Endothelial cell (in vitro differentiated cells): ENCODE data around the gene MPND. TPM values are rescaled to one million over a fixed set of nuclear protein-coding genes. Genes with fewer than 3 reads are reported as not detected.

ENCODE experiments used
- DNase-seq: peaks from one replicate; pipeline ENCODE4 v3.0.0; 2021; ENCODE audit warnings: low spot score
- H3K27ac Mint-ChIP-seq: one replicate; pipeline ENCODE4 v1.8.0; 2021; ENCODE audit warnings: mixed read lengths, inconsistent platforms; ENCODE audit not compliant: unreplicated experiment
- H3K27me3 Mint-ChIP-seq: one replicate; pipeline ENCODE4 v1.8.0; 2021; ENCODE audit warnings: mild to moderate bottlenecking, moderate library complexity, mixed read lengths, inconsistent platforms; ENCODE audit not compliant: unreplicated experiment
- H3K36me3 Mint-ChIP-seq: one replicate; pipeline ENCODE4 v1.8.0; 2021; ENCODE audit warnings: mild to moderate bottlenecking, low read depth, mixed read lengths, inconsistent platforms; ENCODE audit not compliant: unreplicated experiment
- H3K4me1 Mint-ChIP-seq: one replicate; pipeline ENCODE4 v1.8.0; 2021; ENCODE audit warnings: mild to moderate bottlenecking, mixed read lengths, inconsistent platforms; ENCODE audit not compliant: unreplicated experiment
- H3K4me3 Mint-ChIP-seq: one replicate; pipeline ENCODE4 v1.8.0; 2021; ENCODE audit warnings: mild to moderate bottlenecking, mixed read lengths, inconsistent platforms; ENCODE audit not compliant: unreplicated experiment
- H3K9me3 Mint-ChIP-seq: one replicate; pipeline ENCODE4 v1.8.0; 2021; ENCODE audit warnings: mixed read lengths, inconsistent platforms; ENCODE audit not compliant: unreplicated experiment
- total RNA-seq: library from RNA; stranded (reverse); fragmentation: NEBNext Ultra II Directional; extraction: Animal tissue kit (Norgen Biotek cat#: 25700); gene quantifications from one replicate; pipeline ENCODE4 v1.2.1, GENCODE V29; 2021; ENCODE audit not compliant: unreplicated experiment
- TF ChIP-seq, protein P1 (sequence below): fragments of 200-600 bp; sonication (generic); IDR thresholded peaks from one replicate; pipeline ENCODE4 v1.5.0; 2021; ENCODE audit warnings: antibody characterized with exemption; ENCODE audit not compliant: unreplicated experiment

MPND gene
- total RNA-seq, 1 donor from 2014 or later: 18.3 TPM

DNA sequence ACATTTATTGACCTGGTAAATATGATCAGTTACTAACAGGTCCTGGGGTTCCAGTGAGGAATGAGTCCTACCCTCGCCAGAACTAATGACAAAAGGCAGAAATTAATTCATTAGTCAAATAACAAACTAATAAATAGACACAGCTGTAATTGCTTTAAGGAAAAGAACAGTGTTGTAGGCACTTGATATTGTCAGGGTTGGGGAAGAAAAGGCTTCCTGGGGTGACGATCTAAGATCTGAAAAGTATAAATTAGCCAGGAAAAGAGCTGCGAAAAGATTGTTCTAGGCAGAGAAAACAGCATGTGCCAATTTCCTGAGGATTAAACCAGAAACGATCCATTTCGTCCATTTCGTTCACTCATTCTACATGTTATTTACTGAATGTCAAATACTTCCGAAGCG is 58.4 kb downstream of the MPND start:
- DNase-seq: no peak
- no peaks in the 10 kb centered on the region for H3K36me3 Mint-ChIP-seq
- peak overlapping the region; percentile 95 for H3K27ac Mint-ChIP-seq
- H3K4me1 Mint-ChIP-seq: peaks cover 34% of the 10 kb centered on the region
- TF ChIP-seq, protein P1, sequence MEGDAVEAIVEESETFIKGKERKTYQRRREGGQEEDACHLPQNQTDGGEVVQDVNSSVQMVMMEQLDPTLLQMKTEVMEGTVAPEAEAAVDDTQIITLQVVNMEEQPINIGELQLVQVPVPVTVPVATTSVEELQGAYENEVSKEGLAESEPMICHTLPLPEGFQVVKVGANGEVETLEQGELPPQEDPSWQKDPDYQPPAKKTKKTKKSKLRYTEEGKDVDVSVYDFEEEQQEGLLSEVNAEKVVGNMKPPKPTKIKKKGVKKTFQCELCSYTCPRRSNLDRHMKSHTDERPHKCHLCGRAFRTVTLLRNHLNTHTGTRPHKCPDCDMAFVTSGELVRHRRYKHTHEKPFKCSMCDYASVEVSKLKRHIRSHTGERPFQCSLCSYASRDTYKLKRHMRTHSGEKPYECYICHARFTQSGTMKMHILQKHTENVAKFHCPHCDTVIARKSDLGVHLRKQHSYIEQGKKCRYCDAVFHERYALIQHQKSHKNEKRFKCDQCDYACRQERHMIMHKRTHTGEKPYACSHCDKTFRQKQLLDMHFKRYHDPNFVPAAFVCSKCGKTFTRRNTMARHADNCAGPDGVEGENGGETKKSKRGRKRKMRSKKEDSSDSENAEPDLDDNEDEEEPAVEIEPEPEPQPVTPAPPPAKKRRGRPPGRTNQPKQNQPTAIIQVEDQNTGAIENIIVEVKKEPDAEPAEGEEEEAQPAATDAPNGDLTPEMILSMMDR: peak; percentile 19
- peaks cover 10% of the 10 kb centered on the region for H3K27me3 Mint-ChIP-seq
- H3K4me3 Mint-ChIP-seq: peak overlapping the region; percentile 90
- no peaks in the 10 kb centered on the region for H3K9me3 Mint-ChIP-seq

DNA sequence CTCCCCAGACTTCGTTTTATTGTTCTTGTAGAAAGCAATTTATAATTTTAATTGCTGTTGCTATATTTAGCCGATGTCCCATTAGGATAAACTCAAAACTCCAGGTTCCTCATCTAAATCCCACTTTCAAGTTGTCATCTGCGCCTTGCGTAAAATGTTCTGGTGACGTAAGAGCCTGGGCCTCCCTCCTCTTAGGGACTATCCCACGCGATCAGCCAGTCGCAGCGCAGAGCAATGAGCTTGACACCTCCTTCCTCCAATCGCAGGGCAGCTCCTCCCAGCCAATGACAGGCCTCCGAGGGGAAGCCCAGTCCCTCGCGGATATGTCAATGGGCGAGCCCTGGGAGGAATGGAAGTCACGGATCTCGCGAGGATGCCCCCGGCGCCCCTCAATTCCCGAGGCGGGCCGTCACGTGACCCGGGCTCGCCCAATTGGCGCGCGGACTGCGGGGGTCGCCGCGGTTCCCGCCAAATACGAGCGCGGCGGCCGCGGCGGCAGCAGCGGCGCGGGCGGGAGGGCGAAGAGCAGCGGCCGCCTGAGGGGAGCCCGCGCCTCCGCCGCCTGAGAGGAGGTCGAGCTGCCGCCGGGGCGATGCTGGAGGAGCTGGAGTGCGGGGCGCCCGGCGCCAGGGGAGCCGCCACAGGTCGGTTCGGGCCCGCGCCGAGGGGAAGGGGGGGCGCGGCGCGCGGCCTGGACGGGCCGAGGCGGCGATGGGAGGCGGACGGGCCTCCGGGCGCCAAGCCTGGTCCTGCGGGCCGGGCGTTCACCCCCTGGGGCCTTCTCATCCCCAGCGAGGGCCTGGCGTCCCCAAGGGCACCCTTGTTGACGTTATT is 59.0 kb downstream of the MPND start, which contains the start of gene CHAF1A:
TSS of gene CHAF1A (plus strand) at position 470 of the 834 bp plus-strand sequence. CDS start at position 593, 123 bp downstream.
- Mint-ChIP-seq H3K27me3 (peaks cover 10% of the 10 kb centered on the region), H3K4me3 (peak within 1 kb of the TSS; percentile 92), H3K9me3 (no peaks in the 10 kb centered on the region), H3K27ac (peak within 1 kb of the TSS; percentile 95), H3K36me3 (no peaks in the 10 kb centered on the region), H3K4me1 (peaks cover 29% of the 10 kb centered on the region)
- DNase-seq: peak; percentile 99
- TF ChIP-seq, protein P1: no peak

DNA sequence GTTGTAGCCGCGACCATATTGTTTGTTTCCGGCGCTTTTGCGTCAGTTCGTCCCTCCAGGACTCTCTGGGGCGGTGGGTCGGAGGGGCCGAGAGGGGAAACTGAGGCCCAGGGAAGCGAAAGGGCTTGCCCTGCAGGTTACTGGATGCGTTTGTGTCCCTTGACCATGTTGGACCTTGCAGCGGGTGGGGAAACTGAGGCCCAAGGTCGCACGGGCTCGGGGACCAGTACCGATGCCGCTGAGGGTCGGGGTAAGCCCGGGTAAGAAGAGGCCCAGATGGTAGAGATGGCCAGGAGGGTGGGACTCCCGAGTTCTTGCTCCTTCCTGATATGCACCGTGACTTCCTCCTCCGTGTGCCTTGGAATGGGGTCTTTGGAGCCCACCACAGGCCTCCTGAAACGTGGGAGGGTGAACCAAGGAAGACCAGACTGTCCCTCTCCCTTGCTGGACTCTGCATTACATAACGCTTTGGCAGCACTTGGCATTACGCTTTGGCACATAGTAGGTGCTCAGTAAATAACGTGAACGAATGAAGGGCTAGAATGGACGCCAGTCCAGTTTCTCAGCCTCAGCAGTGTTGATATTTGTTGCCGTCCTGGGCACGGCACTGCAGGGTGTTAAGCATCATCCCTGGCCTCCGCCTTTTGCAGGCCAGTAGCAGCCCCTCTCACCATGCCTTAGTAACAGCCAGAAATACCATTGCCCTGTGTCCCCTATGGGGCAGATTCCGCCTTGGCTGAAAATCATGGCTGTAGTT is 59.8 kb downstream of the MPND start:
- H3K27ac Mint-ChIP-seq: peak overlapping the region; percentile 75
- peak overlapping the region; percentile 92 for H3K4me3 Mint-ChIP-seq
- H3K9me3 Mint-ChIP-seq: no peaks in the 10 kb centered on the region
- H3K4me1 Mint-ChIP-seq: peaks cover 27% of the 10 kb centered on the region
- DNase-seq: no peak
- H3K36me3 Mint-ChIP-seq: no peaks in the 10 kb centered on the region
- TF ChIP-seq, protein P1: no peak
- peaks cover 7% of the 10 kb centered on the region for H3K27me3 Mint-ChIP-seq

DNA sequence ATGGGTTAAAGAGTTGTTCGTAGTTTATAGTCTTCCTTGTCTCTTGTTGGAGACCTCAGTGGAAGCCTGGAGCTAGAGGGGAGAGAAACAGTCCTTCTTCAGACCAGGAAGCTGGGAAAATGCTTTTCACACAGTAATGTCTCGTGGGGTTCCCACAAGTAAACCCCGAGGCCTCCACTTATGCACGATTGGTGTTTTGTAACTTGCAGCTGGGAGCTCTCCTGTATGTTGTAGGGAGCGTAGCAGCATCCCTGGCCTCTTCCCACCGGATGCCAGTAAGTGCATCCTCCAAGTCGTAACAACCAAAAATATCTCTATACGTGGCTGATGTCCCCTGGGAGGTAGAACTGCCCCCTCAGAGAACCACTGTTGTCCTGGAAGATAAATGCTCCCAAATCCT is 62.6 kb downstream of the MPND start:
- TF ChIP-seq, protein P1: no peak
- no peak for DNase-seq
- Mint-ChIP-seq H3K4me3 (no peak overlapping the region), H3K27ac (no peak overlapping the region), H3K36me3 (no peaks in the 10 kb centered on the region), H3K9me3 (no peaks in the 10 kb centered on the region), H3K27me3 (peaks cover 9% of the 10 kb centered on the region), H3K4me1 (peaks cover 22% of the 10 kb centered on the region)
